HUES64 (cell line): Measurements from ENCODE around the gene SERINC4.
"Not testable (repeated sequence)": the region's sequence is repeated elsewhere in the genome, so short reads cannot be mapped to it uniquely, and the experiment has no call there.

ENCODE experiments used
- H3K27ac ChIP-seq: 2 replicates; pipeline ENCODE4 v1.7.0; 2013; ENCODE audit warnings: low read depth, low read length, inconsistent platforms
- H3K27me3 ChIP-seq: 2 replicates; pipeline ENCODE4 v1.6.1; 2013; ENCODE audit warnings: mild to moderate bottlenecking, low read length; ENCODE audit not compliant: insufficient read depth
- H3K36me3 ChIP-seq: 2 replicates; pipeline ENCODE4 v1.6.1; 2013; ENCODE audit warnings: mild to moderate bottlenecking, low read length; ENCODE audit not compliant: insufficient read depth
- H3K4me1 ChIP-seq: 2 replicates; pipeline ENCODE4 v1.6.1; 2013; ENCODE audit warnings: mild to moderate bottlenecking, low read length, moderate library complexity; ENCODE audit not compliant: insufficient read depth
- H3K4me3 ChIP-seq: 2 replicates; pipeline ENCODE4 v1.5.1; 2013; ENCODE audit warnings: mild to moderate bottlenecking, low read length, moderate library complexity
- H3K9ac ChIP-seq: 2 replicates; pipeline ENCODE4 v1.6.1; 2013; ENCODE audit warnings: mild to moderate bottlenecking, low read depth, low read length
- H3K9me3 ChIP-seq: 2 replicates; pipeline ENCODE4 v1.6.1; 2013; ENCODE audit warnings: low read depth, low read length; ENCODE audit not compliant: insufficient read depth
- WGBS: fragments of 150-250, 120-280 bp; methylation state at CpG from one replicate; pipeline ENCODE4 v1.1.7; 2013; ENCODE audit warnings: missing lambda C conversion rate; 5-methylcytosine and 5-hydroxymethylcytosine counted together

Gene SERINC4

DNA sequence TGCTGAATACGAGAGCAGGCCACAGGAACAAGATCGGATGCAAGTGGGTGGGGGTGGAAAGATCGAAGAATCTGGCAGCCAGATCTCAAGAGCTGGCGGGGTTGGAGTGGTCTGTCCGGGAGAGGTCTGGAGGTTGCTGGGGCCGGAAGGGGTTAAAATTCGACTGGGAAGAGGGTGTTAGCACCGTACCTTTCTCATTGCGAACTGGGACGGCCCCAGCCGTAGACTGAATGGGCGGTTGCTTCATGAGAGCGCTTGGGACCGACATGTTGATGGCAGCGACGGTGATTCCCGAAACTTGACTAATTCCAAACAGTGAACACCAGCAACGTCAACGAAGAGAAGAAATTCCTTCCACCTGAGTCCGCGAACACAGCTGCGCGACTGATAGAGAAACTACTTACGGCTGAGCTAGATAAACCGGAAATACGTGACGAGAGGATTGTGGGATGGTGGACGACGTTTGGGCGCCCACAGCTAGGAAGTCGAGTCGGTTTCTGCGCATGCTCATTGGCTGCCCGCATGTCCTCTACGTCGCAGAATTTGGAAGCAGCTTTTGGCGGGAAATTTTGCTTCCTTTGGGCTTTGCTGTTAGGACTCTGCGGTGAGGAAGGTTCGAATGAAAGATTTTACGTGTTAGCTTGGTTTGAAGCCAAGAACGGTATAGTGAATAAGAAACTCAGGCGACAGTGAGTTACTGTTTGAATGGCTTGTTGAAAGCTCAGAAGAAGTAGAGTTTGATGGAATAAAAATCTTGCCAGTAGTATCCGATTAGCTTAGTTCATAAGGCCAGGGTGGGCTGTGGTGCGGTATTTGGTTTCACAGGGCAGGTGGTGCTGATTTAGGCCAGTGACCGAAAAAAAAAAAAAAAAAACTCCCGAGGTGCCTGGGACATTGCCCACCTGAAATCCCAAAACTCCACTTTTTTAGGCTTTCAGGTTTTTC, 24.6 kb upstream of the SERINC4 start, which contains the start of gene MFAP1:
Gene MFAP1, minus strand, starts transcription at position 389 of the 945 bp plus-strand sequence. Its CDS starts 121 bp downstream, at position 268.
- Histone ChIP-seq H3K9ac (peak within 1 kb of the TSS; percentile 83), H3K36me3 (peaks cover 27% of the 10 kb centered on the region), H3K9me3 (peaks cover 5% of the 10 kb centered on the region; the same call in 1 of the 2 replicates), H3K4me1 (no peaks in the 10 kb centered on the region; the same call in 1 of the 2 replicates), H3K27ac (peak within 1 kb of the TSS; percentile 84), H3K4me3 (peak within 1 kb of the TSS; percentile 82), H3K27me3 (peaks cover 8% of the 10 kb centered on the region; the same call in 1 of the 2 replicates)
- WGBS = 11% methylated on average over 46 of the region's 46 CpGs

DNA sequence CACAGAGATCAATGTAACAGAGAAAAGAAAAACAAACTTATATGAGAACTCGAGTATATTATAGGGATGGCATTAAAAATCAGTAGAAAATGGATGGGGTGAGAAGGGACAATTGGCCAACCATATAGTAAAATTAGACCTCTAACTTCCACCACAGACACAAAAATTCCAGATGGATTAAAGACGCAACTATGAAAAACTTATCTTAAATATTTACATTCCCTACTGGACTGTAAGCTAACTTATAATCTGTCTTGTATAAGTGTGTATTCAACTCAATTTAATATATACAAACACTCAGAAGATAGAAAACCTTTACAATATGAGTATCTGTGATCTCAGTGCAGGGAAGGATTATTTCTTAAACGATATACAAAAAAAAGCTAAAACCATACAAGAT, 21.5 kb upstream of the SERINC4 start:
- no peak overlapping the region for H3K4me3 ChIP-seq
- 100% methylated on average over 1 of the region's 3 CpGs for WGBS
- no peak overlapping the region for H3K27ac ChIP-seq
- no peak overlapping the region for H3K9ac ChIP-seq
- H3K36me3 ChIP-seq = peaks cover 30% of the 10 kb centered on the region
- peaks cover 5% of the 10 kb centered on the region; the same call in 1 of the 2 replicates for H3K9me3 ChIP-seq
- peaks cover 8% of the 10 kb centered on the region; the same call in 1 of the 2 replicates for H3K27me3 ChIP-seq
- no peaks in the 10 kb centered on the region; the same call in 1 of the 2 replicates for H3K4me1 ChIP-seq

DNA sequence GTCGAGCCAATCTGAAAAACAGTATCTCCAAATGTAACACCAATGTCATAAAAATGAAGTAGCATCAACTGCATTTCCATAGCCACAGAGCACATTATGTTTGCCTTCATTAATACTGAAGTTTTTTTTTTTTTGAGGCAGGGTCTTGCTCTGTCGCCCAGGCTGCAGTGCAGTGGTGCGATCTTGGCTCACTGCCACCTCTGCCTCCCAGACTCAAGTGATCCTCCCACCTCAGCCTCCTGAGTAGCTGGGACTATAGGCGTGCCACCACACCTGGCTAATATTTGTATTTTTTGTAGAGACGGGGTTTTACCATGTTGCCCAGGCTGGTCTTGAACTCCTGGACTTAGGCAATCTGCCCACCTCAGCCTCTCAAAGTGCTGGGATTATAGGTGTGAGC, 15.0 kb upstream of the SERINC4 start:
- H3K9ac ChIP-seq, H3K27ac ChIP-seq, H3K9me3 ChIP-seq, H3K4me1 ChIP-seq, H3K4me3 ChIP-seq, H3K27me3 ChIP-seq: not testable (repeated sequence)
- 97% methylated on average over 5 of the region's 5 CpGs for WGBS
- peaks cover 71% of the 10 kb centered on the region for H3K36me3 ChIP-seq

DNA sequence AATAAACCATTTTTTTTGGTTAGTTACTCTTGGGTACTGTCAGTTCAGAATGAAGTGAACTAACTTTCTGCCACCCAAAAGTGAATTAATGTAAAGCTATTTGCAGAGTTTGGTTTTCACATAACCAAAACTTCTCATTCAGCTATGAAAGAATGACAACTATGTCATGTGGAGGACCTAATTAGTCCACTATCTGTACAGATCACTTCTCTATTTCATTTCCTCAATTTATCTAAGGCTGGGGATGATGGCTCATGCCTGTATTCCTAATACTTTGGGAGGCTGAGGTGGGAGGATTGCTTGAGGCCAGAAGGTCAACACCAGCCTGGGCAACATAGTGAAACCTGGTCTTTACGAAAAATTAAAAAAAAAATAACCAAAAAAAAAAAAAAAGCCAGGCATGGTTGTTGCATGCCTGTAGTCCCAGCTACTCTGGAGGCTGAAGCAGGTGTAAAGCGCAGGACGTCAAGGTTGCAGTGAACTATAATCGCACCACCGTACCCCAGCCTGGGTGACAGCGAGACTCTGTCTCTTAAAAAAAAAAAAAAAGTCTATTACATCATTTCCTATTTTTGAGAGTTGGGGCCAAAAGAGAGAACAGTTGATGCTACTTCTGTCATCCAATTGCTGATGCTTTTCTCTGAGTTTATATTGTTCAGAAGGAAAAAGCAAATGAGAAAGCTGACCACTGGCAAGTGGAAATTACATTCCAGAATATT, 9.1 kb upstream of the SERINC4 start:
- Histone ChIP-seq H3K4me1 (no peaks in the 10 kb centered on the region), H3K9ac (no peak overlapping the region), H3K9me3 (no peaks in the 10 kb centered on the region), H3K36me3 (peaks cover 93% of the 10 kb centered on the region), H3K27me3 (no peaks in the 10 kb centered on the region), H3K4me3 (no peak overlapping the region), H3K27ac (no peak overlapping the region)
- 98% methylated on average over 5 of the region's 6 CpGs for WGBS

DNA sequence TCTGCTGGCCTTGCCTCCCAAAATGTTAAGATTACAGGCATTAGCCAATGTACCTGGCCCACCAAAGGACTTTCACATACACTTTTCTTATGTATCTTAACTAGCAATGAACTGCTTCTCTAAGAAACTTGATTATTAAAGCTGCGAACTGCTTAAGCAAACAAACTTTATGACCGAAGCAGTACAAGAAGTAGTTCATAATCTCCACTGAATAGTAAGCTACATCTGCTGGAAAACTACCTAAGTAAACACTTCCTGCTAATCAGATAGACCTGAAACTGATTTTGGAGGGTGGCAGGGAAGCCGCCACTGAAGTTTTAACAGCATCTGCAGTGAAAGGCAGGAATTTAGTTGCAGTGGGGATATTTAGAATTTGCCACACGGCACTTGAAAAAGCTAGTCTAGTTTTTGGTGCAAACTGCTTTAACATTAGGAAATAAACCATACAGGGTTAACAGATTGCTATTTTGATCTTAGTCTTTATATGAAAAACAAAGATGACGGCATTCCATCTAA, 8.5 kb upstream of the SERINC4 start:
- Histone ChIP-seq H3K27me3 (no peaks in the 10 kb centered on the region), H3K9me3 (no peaks in the 10 kb centered on the region), H3K36me3 (peaks cover 92% of the 10 kb centered on the region), H3K4me1 (no peaks in the 10 kb centered on the region), H3K9ac (no peak overlapping the region), H3K27ac (no peak overlapping the region), H3K4me3 (no peak overlapping the region)
- WGBS = 96% methylated on average over 5 of the region's 5 CpGs

DNA sequence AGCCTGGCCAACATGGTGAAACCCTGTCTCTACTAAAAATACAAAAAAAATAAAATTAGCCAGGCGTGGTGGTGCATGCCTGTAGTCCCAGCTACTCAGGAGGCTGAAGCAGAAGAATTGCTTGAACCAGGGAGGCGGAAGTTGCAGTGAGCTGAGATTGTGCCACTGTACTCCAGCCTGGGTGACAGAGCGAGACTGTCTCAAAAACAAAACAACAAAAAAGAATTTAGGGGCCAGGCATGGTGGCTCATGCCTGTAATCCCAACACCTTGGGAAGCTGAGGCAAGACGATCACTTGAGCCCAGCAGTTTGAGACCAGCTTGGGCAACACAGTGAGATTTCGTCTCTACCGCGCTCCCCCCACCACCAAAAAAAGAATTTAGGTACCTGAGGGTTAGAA, 2.7 kb upstream of the SERINC4 start:
- not testable (repeated sequence) for H3K9ac ChIP-seq, H3K4me3 ChIP-seq, H3K27me3 ChIP-seq, H3K4me1 ChIP-seq, H3K27ac ChIP-seq, H3K9me3 ChIP-seq
- WGBS = 94% methylated on average over 5 of the region's 7 CpGs
- peaks cover 79% of the 10 kb centered on the region for H3K36me3 ChIP-seq

DNA sequence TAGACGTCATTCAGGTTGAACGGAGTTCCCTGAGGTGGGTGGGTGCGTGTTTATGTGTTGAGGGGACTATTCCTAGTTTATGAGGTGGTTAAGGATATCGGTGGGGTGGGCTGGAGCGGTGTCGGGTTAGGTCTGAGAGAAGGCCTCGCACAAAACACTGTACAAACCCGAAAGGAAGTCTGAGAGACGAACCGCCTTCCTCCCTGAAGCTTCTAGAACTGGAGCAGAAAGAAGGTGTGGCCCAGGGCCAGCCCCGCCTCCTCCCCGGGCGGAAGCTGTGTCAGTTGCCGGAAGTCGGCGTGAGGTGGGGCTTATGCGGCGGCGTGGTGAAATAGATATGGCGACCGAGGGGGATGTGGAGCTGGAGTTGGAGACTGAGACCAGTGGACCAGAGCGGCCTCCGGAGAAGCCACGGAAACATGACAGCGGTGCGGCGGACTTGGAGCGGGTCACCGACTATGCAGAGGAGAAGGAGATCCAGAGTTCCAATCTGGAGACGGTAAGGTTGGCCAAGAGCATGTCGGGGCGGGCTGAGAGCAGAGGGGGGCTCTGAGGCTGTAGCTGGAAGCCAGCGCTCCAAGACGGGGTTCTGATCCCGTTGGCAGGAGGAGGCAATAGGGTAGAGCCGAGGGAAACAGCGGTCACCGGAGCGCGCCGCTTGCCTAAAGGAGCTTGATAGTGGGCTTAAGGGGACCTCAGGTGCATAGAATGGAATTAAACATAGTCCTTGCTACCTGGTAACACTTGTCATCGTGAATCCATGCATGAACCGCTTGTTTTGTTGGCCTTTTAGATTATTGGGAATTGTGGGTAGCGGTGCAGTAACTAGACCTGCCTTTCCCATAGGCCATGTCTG, 494 bp upstream of the SERINC4 start, which contains the start of gene HYPK:
Gene HYPK, plus strand, starts transcription at position 314 of the 856 bp plus-strand sequence. Its CDS starts 24 bp downstream, at position 338.
- Histone ChIP-seq H3K4me3 (peak within 1 kb of the TSS; percentile 86), H3K27me3 (no peaks in the 10 kb centered on the region), H3K9ac (peak within 1 kb of the TSS; percentile 77), H3K36me3 (peaks cover 77% of the 10 kb centered on the region), H3K9me3 (no peaks in the 10 kb centered on the region), H3K4me1 (peaks cover 19% of the 10 kb centered on the region), H3K27ac (peak within 1 kb of the TSS; percentile 64)
- 12% methylated on average over 44 of the region's 44 CpGs for WGBS

DNA sequence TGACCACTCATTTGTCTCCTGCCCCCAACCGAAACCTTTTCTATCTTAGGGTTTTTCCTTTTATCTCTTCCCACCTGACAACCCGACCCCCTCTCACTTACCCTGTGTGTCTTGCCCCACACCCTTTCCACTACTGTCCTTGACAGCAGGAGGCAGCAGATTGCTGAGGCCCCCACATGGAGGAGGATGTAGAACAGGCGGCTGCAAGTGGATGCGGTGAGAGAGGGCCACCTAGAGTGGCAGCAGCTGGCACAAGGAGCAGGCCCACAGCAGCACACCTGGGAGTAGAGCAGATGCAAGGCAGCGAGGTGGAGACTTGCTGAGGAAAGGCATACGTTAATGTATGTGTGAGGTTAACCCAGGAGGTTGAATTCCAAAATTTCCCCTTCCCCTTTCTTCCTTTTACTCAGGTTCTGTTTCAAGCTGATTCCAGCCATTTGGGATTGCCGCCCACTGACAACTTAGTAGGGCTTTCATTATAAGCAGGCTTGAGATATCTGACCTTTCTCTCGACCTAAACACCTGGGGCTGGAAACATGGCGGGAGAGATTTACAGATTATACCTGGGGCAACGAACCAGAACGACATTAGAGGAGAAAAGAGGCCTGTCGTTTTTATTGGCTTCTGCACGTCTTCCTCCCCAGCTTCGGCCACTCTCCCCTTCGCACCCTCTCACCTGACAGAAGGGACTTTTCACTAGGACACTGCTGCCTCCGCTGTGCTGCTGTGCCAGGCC, 643 bp downstream of the SERINC4 start:
- peaks cover 77% of the 10 kb centered on the region for H3K36me3 ChIP-seq
- H3K27me3 ChIP-seq = no peaks in the 10 kb centered on the region
- peaks cover 29% of the 10 kb centered on the region for H3K4me1 ChIP-seq
- no peaks in the 10 kb centered on the region for H3K9me3 ChIP-seq
- WGBS = 92% methylated on average over 16 of the region's 16 CpGs
- H3K9ac ChIP-seq = no peak overlapping the region
- H3K4me3 ChIP-seq = no peak overlapping the region
- peak overlapping the region; percentile 64 for H3K27ac ChIP-seq

DNA sequence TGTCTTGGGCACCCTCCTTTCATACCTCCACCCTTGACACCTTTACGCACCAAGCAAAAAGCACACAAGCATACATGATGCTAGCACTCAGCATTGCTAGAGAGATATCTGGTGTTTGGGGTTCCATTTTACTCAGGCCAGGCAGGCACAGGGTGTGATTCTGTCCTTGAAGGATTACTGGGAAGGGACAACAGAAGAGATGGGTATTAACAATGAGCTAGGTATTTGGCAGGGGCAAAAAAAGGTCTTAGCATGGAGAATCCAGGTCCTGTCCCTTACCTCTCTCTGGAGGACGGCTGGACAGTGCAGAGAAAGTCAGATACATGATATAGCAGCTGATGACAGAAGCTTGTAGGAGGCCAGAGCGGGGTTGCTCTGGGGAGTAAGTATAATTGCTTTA, 3.5 kb downstream of the SERINC4 start:
- H3K4me3 ChIP-seq = no peak overlapping the region
- 95% methylated on average over 2 of the region's 3 CpGs for WGBS
- peaks cover 41% of the 10 kb centered on the region for H3K4me1 ChIP-seq
- H3K27ac ChIP-seq = peak overlapping the region; percentile 66; the same call in 1 of the 2 replicates
- H3K9ac ChIP-seq = no peak overlapping the region
- H3K27me3 ChIP-seq = no peaks in the 10 kb centered on the region
- H3K36me3 ChIP-seq = peaks cover 63% of the 10 kb centered on the region
- H3K9me3 ChIP-seq = no peaks in the 10 kb centered on the region

DNA sequence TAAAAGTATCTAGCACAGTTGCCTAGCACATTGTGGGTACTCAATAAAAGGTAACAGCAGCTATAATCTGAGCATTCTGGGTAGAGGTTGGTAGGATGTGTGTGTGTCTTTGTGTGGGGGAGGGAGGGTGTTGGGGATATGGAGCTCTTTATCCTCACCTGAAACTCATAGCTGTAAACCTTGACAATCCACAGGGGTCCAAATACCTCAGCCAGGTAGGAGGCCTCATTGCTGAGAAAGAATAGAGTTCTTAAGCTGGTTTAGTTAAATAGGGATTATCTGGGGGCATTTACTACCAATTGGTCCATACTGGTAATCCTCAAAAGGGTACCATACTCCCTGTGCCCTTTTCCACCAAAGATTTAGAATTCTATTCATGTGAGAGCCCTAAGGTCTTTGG, 4.0 kb downstream of the SERINC4 start:
- Histone ChIP-seq H3K4me3 (no peak overlapping the region), H3K36me3 (peaks cover 59% of the 10 kb centered on the region), H3K9ac (no peak overlapping the region), H3K4me1 (peaks cover 41% of the 10 kb centered on the region), H3K27me3 (no peaks in the 10 kb centered on the region), H3K27ac (peak overlapping the region; percentile 66; the same call in 1 of the 2 replicates), H3K9me3 (no peaks in the 10 kb centered on the region)
